Muscle layer of duodenum (tissue), 2 donors: Measurements from ENCODE around the gene PLCH1.
"Not testable (repeated sequence)": the region's sequence is repeated elsewhere in the genome, so short reads cannot be mapped to it uniquely, and the experiment has no call there.

ENCODE experiments used
- H3K27ac ChIP-seq: one replicate; pipeline ENCODE4 v1.7.0; 2013; ENCODE audit warnings: mild to moderate bottlenecking, low read length
- H3K27me3 ChIP-seq: one replicate; pipeline ENCODE4 v1.7.0; 2013; ENCODE audit warnings: low read depth, mild to moderate bottlenecking, control low read depth, low read length
- H3K36me3 ChIP-seq, 2 donors: one replicate each; pipeline ENCODE4 v1.7.0; 2013; ENCODE audit warnings: low read length in 2 of 2, control low read depth in 1 of 2, mild to moderate bottlenecking in 1 of 2; ENCODE audit not compliant: insufficient read depth in 2 of 2, control insufficient read depth in 1 of 2
- H3K4me1 ChIP-seq, 2 donors: one replicate each; pipeline ENCODE4 v1.7.0; 2013; ENCODE audit warnings: low read length in 2 of 2, mild to moderate bottlenecking in 2 of 2, control low read depth in 1 of 2, moderate library complexity in 1 of 2; ENCODE audit not compliant: insufficient read depth in 2 of 2, control insufficient read depth in 1 of 2
- H3K4me3 ChIP-seq, 2 donors: one replicate each; pipeline ENCODE4 v1.7.0; 2013; ENCODE audit warnings: low read length in 2 of 2, low read depth in 1 of 2, mild to moderate bottlenecking in 1 of 2
- H3K9me3 ChIP-seq, 2 donors: one replicate each; pipeline ENCODE4 v1.7.0; 2013; ENCODE audit warnings: low read length in 2 of 2, control low read depth in 1 of 2, mild to moderate bottlenecking in 1 of 2; ENCODE audit not compliant: control insufficient read depth in 1 of 2
- donor health status: healthy.

The PLCH1 gene

GRCh38 chr3:155656466-155656865, 88.4 kb downstream of the PLCH1 start:
- Histone ChIP-seq H3K27me3 (no peaks in the 10 kb centered on the region), H3K4me1 (peaks cover 7 to 8% of the 10 kb centered on the region in 2 donors), H3K4me3 (no peak overlapping the region), H3K27ac (no peak overlapping the region), H3K36me3 (no peaks in the 10 kb centered on the region), H3K9me3 (no peaks in the 10 kb centered on the region)

GRCh38 chr3:155651489-155652218, 93.2 kb downstream of the PLCH1 start:
- H3K9me3 ChIP-seq, result no peaks in the 10 kb centered on the region
- H3K4me1 ChIP-seq, result peaks cover 8 to 11% of the 10 kb centered on the region in 2 donors
- no peak overlapping the region for H3K27ac ChIP-seq
- H3K27me3 ChIP-seq, result no peaks in the 10 kb centered on the region
- H3K36me3 ChIP-seq, result no peaks in the 10 kb centered on the region
- H3K4me3 ChIP-seq, result no peak overlapping the region

- Histone ChIP-seq H3K27me3 (no peaks in the 10 kb centered on the region), H3K36me3 (no peaks in the 10 kb centered on the region), H3K4me1 (peaks cover 8 to 11% of the 10 kb centered on the region in 2 donors), H3K27ac (no peak overlapping the region), H3K9me3 (no peaks in the 10 kb centered on the region), H3K4me3 (no peak overlapping the region)
Observed at GRCh38 chr3:155648013-155648591, 96.8 kb downstream of the PLCH1 start.

GRCh38 chr3:155647206-155647605, 97.7 kb downstream of the PLCH1 start:
- no peak overlapping the region for H3K4me3 ChIP-seq
- no peaks in the 10 kb centered on the region for H3K27me3 ChIP-seq
- H3K4me1 ChIP-seq, result peaks cover 8 to 14% of the 10 kb centered on the region in 2 donors
- no peak overlapping the region for H3K27ac ChIP-seq
- no peaks in the 10 kb centered on the region for H3K9me3 ChIP-seq
- H3K36me3 ChIP-seq, result no peaks in the 10 kb centered on the region

GRCh38 chr3:155646669-155647068, 98.2 kb downstream of the PLCH1 start:
- no peak overlapping the region for H3K4me3 ChIP-seq
- no peaks in the 10 kb centered on the region for H3K9me3 ChIP-seq
- H3K27me3 ChIP-seq, result no peaks in the 10 kb centered on the region
- no peak overlapping the region for H3K27ac ChIP-seq
- peaks cover 3 to 13% of the 10 kb centered on the region in 2 donors for H3K4me1 ChIP-seq
- H3K36me3 ChIP-seq, result no peaks in the 10 kb centered on the region

- peaks cover 0 to 12% of the 10 kb centered on the region in 2 donors for H3K4me1 ChIP-seq
- no peaks in the 10 kb centered on the region for H3K9me3 ChIP-seq
- no peaks in the 10 kb centered on the region for H3K36me3 ChIP-seq
- no peaks in the 10 kb centered on the region for H3K27me3 ChIP-seq
- H3K4me3 ChIP-seq, result no peak overlapping the region
- no peak overlapping the region for H3K27ac ChIP-seq
Observed at GRCh38 chr3:155646128-155646527, 98.7 kb downstream of the PLCH1 start.

- no peak overlapping the region for H3K27ac ChIP-seq
- peaks cover 0 to 12% of the 10 kb centered on the region in 2 donors for H3K4me1 ChIP-seq
- no peaks in the 10 kb centered on the region for H3K9me3 ChIP-seq
- no peaks in the 10 kb centered on the region for H3K36me3 ChIP-seq
- no peak overlapping the region for H3K4me3 ChIP-seq
- no peaks in the 10 kb centered on the region for H3K27me3 ChIP-seq
Observed at GRCh38 chr3:155643581-155644165, 101.2 kb downstream of the PLCH1 start.

GRCh38 chr3:155641956-155642355, 102.9 kb downstream of the PLCH1 start:
- Histone ChIP-seq H3K27me3 (no peaks in the 10 kb centered on the region), H3K4me1 (peaks cover 0 to 12% of the 10 kb centered on the region in 2 donors), H3K27ac (no peak overlapping the region), H3K4me3 (no peak overlapping the region), H3K9me3 (no peaks in the 10 kb centered on the region), H3K36me3 (no peaks in the 10 kb centered on the region)

- Histone ChIP-seq H3K4me3 (no peak overlapping the region), H3K27ac (no peak overlapping the region), H3K4me1 (peaks cover 0 to 12% of the 10 kb centered on the region in 2 donors), H3K27me3 (no peaks in the 10 kb centered on the region), H3K9me3 (no peaks in the 10 kb centered on the region), H3K36me3 (no peaks in the 10 kb centered on the region)
Observed at GRCh38 chr3:155640098-155640497, 104.8 kb downstream of the PLCH1 start.

GRCh38 chr3:155639462-155640055, 105.3 kb downstream of the PLCH1 start:
- Histone ChIP-seq H3K4me3 (no peak overlapping the region), H3K27ac (no peak overlapping the region), H3K9me3 (no peaks in the 10 kb centered on the region), H3K27me3 (no peaks in the 10 kb centered on the region), H3K4me1 (peaks cover 0 to 12% of the 10 kb centered on the region in 2 donors), H3K36me3 (no peaks in the 10 kb centered on the region)

GRCh38 chr3:155638461-155638860, 106.4 kb downstream of the PLCH1 start:
- H3K4me1 ChIP-seq, result peaks cover 0 to 12% of the 10 kb centered on the region in 2 donors
- H3K36me3 ChIP-seq, H3K4me3 ChIP-seq, H3K9me3 ChIP-seq, H3K27ac ChIP-seq, H3K27me3 ChIP-seq: not testable (repeated sequence)
